SK-N-MC (cell line): ENCODE measurements around the gene DENND1B.

ENCODE experiments used
- DNase-seq: peaks from one replicate; pipeline ENCODE4 v3.0.0-alpha.2; 2011; ENCODE audit warnings: low read depth, low spot score
- H3K27ac ChIP-seq: fragments of 200-600 bp; sonication (generic); 2 replicates; pipeline ENCODE4 v1.5.1; 2016; ENCODE audit warnings: mixed run types
- H3K36me3 ChIP-seq: fragments of 200-600 bp; sonication (generic); 2 replicates; pipeline ENCODE4 v1.6.1; 2017; ENCODE audit warnings: antibody characterized with exemption, low read length, mixed read lengths; ENCODE audit not compliant: insufficient read depth
- H3K4me3 ChIP-seq: fragments of 200-600 bp; sonication (generic); 2 replicates; pipeline ENCODE4 v1.5.1; 2016
- H3K9ac ChIP-seq: fragments of 200-600 bp; sonication (generic); 2 replicates; pipeline ENCODE4 v1.8.0; 2017; ENCODE audit warnings: mixed run types, mixed read lengths; ENCODE audit not compliant: insufficient read length
- H3K9me3 ChIP-seq: fragments of 200-600 bp; sonication (generic); 2 replicates; pipeline ENCODE4 v1.6.1; 2017; ENCODE audit warnings: low read depth, mild to moderate bottlenecking, antibody characterized with exemption, low read length, moderate library complexity, mixed read lengths
- EZH2 ChIP-seq: fragments of 200-600 bp; sonication (generic); IDR thresholded peaks from one replicate; pipeline ENCODE4 v1.6.1; 2017; ENCODE audit warnings: antibody characterized with exemption
- FOXP2 ChIP-seq: optimal IDR thresholded peaks from 2 replicates; pipeline ENCODE3; 2011; ENCODE audit warnings: mild to moderate bottlenecking, moderate library complexity; ENCODE audit not compliant: insufficient read depth; ENCODE audit errors: extremely low read length, control extremely low read depth
- POLR2AphosphoS5 ChIP-seq: IDR thresholded peaks from 2 replicates; pipeline ENCODE4 v1.6.1; 2012; ENCODE audit warnings: mild to moderate bottlenecking, low read depth, low read length, borderline replicate concordance

DENND1B gene

GRCh38 chr1:197471248-197471985 is 303.9 kb downstream of the DENND1B start:
- H3K9ac ChIP-seq: no peak overlapping the region
- no peak overlapping the region for H3K27ac ChIP-seq
- TF ChIP-seq FOXP2 (no peak), EZH2 (no peak), POLR2AphosphoS5 (no peak)
- no peaks in the 10 kb centered on the region for H3K9me3 ChIP-seq
- DNase-seq: no peak
- H3K36me3 ChIP-seq: no peaks in the 10 kb centered on the region
- 0 out of 2 replicates have a peak overlapping the region, but pooled peaks have one; percentile 15 for H3K4me3 ChIP-seq

- H3K36me3 ChIP-seq: no peaks in the 10 kb centered on the region
- no peak overlapping the region for H3K27ac ChIP-seq
- no peak for DNase-seq
- H3K9me3 ChIP-seq: no peaks in the 10 kb centered on the region
- no peak overlapping the region for H3K9ac ChIP-seq
- TF ChIP-seq EZH2: no peak
- TF ChIP-seq POLR2AphosphoS5: no peak
- TF ChIP-seq FOXP2: no peak
- H3K4me3 ChIP-seq: no peak overlapping the region
These were observed 304.9 kb downstream of the DENND1B start for GRCh38 chr1:197470330-197470729.

- Histone ChIP-seq H3K4me3 (peak overlapping the region; percentile 16; the same call in 1 of the 2 replicates), H3K27ac (no peak overlapping the region), H3K9ac (no peak overlapping the region), H3K36me3 (no peaks in the 10 kb centered on the region), H3K9me3 (no peaks in the 10 kb centered on the region)
- no peak for TF ChIP-seq EZH2
- no peak for DNase-seq
These were observed 305.6 kb downstream of the DENND1B start for GRCh38 chr1:197469620-197470210.

- Histone ChIP-seq H3K9ac (no peak overlapping the region), H3K9me3 (no peaks in the 10 kb centered on the region), H3K36me3 (no peaks in the 10 kb centered on the region), H3K4me3 (no peak overlapping the region), H3K27ac (no peak overlapping the region)
- no peak for DNase-seq
- no peak for TF ChIP-seq FOXP2
- TF ChIP-seq POLR2AphosphoS5: no peak
- no peak for TF ChIP-seq EZH2
These were observed 306.6 kb downstream of the DENND1B start for GRCh38 chr1:197468543-197469175.

GRCh38 chr1:197467881-197468280 is 307.4 kb downstream of the DENND1B start:
- Histone ChIP-seq H3K27ac (peak overlapping the region; percentile 60; the same call in 1 of the 2 replicates), H3K36me3 (no peaks in the 10 kb centered on the region), H3K9me3 (no peaks in the 10 kb centered on the region), H3K4me3 (no peak overlapping the region), H3K9ac (no peak overlapping the region)
- DNase-seq: no peak
- TF ChIP-seq EZH2 (no peak), FOXP2 (no peak), POLR2AphosphoS5 (no peak)

- Histone ChIP-seq H3K4me3 (no peak overlapping the region), H3K36me3 (no peaks in the 10 kb centered on the region), H3K9me3 (no peaks in the 10 kb centered on the region), H3K27ac (peak overlapping the region; percentile 34; the same call in 1 of the 2 replicates), H3K9ac (no peak overlapping the region)
- DNase-seq: no peak
- TF ChIP-seq EZH2: no peak
- no peak for TF ChIP-seq FOXP2
- TF ChIP-seq POLR2AphosphoS5: no peak
These were observed 308.5 kb downstream of the DENND1B start for GRCh38 chr1:197466813-197467212.

GRCh38 chr1:197465528-197466327 is 309.6 kb downstream of the DENND1B start:
- Histone ChIP-seq H3K36me3 (no peaks in the 10 kb centered on the region), H3K9ac (no peak overlapping the region), H3K27ac (peak overlapping the region; percentile 83), H3K9me3 (no peaks in the 10 kb centered on the region), H3K4me3 (no peak overlapping the region)
- TF ChIP-seq FOXP2 (no peak), EZH2 (no peak), POLR2AphosphoS5 (no peak)
- no peak for DNase-seq

GRCh38 chr1:197464044-197464443 is 311.2 kb downstream of the DENND1B start:
- DNase-seq: no peak
- peak overlapping the region; percentile 58 for H3K4me3 ChIP-seq
- peak overlapping the region; percentile 61 for H3K9ac ChIP-seq
- no peaks in the 10 kb centered on the region for H3K36me3 ChIP-seq
- H3K27ac ChIP-seq: peak overlapping the region; percentile 83
- no peak for TF ChIP-seq EZH2
- H3K9me3 ChIP-seq: no peaks in the 10 kb centered on the region
